ENCODE results near the gene SLC15A1.
"Not testable (repeated sequence)": the region's sequence is repeated elsewhere in the genome, so short reads cannot be mapped to it uniquely, and the experiment has no call there.

The SLC15A1 gene

DNA sequence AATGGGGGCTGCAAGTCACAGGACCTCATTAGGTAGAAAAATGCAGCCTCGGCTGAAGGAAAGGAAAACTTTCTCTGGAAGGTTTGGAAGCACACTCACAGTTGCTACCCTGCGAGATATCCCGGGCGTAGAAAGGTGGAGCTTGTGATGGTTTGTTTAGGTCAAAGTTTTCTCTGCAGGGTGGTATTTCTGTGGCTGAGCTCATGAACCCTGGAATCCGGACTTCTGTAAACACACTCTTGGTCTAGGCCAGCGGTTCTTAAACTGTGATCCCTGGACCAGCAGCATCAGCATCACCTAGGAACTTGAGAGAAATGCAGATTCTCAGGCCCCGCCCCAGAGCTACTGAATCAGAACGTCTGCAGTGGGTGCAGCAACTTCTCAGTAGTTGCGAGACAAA, 3.3 kb upstream of the SLC15A1 start:
- Histone ChIP-seq H3K4me3 (ENCODE audit: insufficient read depth, low read depth, low read length) (no peak overlapping the region), H3K27ac (ENCODE audit: insufficient read depth, low read depth, low read length, poor library complexity, severe bottlenecking) (no peak overlapping the region), H3K9me3 (ENCODE audit: control insufficient read depth, low read length) (no peaks in the 10 kb centered on the region), H3K4me1 (ENCODE audit: control insufficient read depth, insufficient read depth, low read length) (peaks cover 13% of the 10 kb centered on the region), H3K36me3 (ENCODE audit: control insufficient read depth, insufficient read depth, low read length) (no peaks in the 10 kb centered on the region), H3K27me3 (ENCODE audit: control insufficient read depth, insufficient read depth, low read length, poor library complexity, severe bottlenecking) (peaks cover 26% of the 10 kb centered on the region)
- WGBS, 2 experiments, result 92 to 93% methylated on average over 9 of the region's 9 CpGs

DNA sequence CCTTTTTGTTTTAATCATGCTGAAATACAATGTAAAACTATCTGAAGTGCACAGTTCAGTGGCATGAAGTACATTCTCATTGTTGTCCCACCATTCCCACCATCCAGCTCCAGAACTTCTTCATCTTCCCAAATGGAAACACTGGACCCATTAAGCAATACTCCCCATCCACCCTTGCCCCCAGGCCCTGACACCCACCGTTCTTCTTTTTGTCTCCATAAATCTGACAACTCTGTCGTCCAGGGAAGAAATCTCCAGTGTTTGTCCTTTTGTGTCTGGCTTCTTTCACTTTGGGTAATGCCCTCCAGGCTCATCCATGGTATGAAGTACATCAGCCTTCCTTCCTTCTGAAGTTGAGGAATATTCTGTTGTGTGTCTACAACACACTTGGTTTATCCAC, 2.6 kb upstream of the SLC15A1 start:
- Histone ChIP-seq H3K27ac (ENCODE audit: insufficient read depth, low read depth, low read length, poor library complexity, severe bottlenecking) (no peak overlapping the region), H3K4me1 (ENCODE audit: control insufficient read depth, insufficient read depth, low read length) (peaks cover 13% of the 10 kb centered on the region), H3K27me3 (ENCODE audit: control insufficient read depth, insufficient read depth, low read length, poor library complexity, severe bottlenecking) (peaks cover 26% of the 10 kb centered on the region), H3K36me3 (ENCODE audit: control insufficient read depth, insufficient read depth, low read length) (no peaks in the 10 kb centered on the region), H3K9me3 (ENCODE audit: control insufficient read depth, low read length) (no peaks in the 10 kb centered on the region), H3K4me3 (ENCODE audit: insufficient read depth, low read depth, low read length) (no peak overlapping the region)
- WGBS, 2 experiments, result 92% methylated on average over 2 of the region's 2 CpGs

DNA sequence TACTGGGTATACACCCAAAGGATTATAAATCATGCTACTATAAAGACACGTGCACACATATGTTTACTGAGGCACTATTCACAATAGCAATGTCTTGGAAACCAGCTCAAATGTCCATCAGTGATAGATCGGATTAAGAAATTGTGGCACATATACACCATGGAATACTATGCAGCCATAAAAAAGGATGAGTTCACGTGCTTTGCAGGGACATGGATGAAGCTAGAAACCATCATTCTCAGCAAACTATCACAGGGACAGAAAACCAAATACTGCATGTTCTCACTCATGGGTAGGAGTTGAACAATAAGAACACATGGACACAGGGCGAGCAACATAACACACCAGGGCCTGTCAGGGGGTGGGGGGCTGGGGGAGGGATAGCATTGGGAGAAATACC, 2.0 kb upstream of the SLC15A1 start:
- not testable (repeated sequence) for H3K27ac ChIP-seq (ENCODE audit: insufficient read depth, low read depth, low read length, poor library complexity, severe bottlenecking); H3K9me3 ChIP-seq (ENCODE audit: control insufficient read depth, low read length); H3K4me3 ChIP-seq (ENCODE audit: insufficient read depth, low read depth, low read length); H3K36me3 ChIP-seq (ENCODE audit: control insufficient read depth, insufficient read depth, low read length)
- Histone ChIP-seq H3K4me1 (ENCODE audit: control insufficient read depth, insufficient read depth, low read length) (peaks cover 13% of the 10 kb centered on the region), H3K27me3 (ENCODE audit: control insufficient read depth, insufficient read depth, low read length, poor library complexity, severe bottlenecking) (peaks cover 26% of the 10 kb centered on the region)
- WGBS, 2 experiments, result 89 to 95% methylated on average over 4 of the region's 4 CpGs

DNA sequence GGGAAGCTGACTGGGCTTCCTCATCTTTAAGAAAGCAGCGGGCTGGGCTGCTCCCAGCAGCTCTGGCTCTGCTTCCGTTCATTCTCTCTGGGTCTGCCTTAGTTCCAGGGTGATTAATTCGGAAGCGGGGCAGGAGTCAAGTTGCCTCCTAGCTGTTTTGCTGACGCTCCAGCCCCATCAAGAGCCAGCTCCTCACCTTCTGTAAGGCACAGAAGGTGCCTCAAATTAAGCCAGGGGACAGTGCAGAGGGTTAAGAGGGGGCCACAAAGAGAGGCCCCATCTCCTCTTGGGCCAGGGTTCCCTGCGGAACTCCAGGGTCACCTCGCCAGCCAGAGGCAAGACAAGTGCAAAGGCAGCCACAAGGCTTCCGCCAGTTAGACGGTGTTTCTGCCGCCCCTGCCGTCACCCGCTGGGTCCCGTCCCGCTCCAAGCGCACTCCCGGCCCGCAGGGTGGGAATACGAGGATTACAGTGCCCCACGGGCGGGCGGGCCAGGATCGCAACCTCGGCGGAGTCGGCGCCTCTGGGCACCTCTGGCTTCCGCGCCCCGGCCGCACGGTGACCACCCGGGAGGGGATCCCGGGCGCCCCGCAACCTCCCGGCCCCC, 508 bp downstream of the SLC15A1 start:
- Histone ChIP-seq H3K27ac (ENCODE audit: insufficient read depth, low read depth, low read length, poor library complexity, severe bottlenecking) (no peak overlapping the region), H3K27me3 (ENCODE audit: control insufficient read depth, insufficient read depth, low read length, poor library complexity, severe bottlenecking) (peaks cover 26% of the 10 kb centered on the region), H3K4me3 (ENCODE audit: insufficient read depth, low read depth, low read length) (peak overlapping the region; percentile 46), H3K36me3 (ENCODE audit: control insufficient read depth, insufficient read depth, low read length) (no peaks in the 10 kb centered on the region), H3K4me1 (ENCODE audit: control insufficient read depth, insufficient read depth, low read length) (peaks cover 13% of the 10 kb centered on the region), H3K9me3 (ENCODE audit: control insufficient read depth, low read length) (no peaks in the 10 kb centered on the region)
- 4% methylated on average over 36 of the region's 36 CpGs for WGBS, 2 experiments

- peak overlapping the region; percentile 46 for H3K4me3 ChIP-seq (ENCODE audit: insufficient read depth, low read depth, low read length)
- H3K27me3 ChIP-seq (ENCODE audit: control insufficient read depth, insufficient read depth, low read length, poor library complexity, severe bottlenecking), result peaks cover 26% of the 10 kb centered on the region
- WGBS, 2 experiments, result 49 to 50% methylated on average over 8 of the region's 8 CpGs
- H3K27ac ChIP-seq (ENCODE audit: insufficient read depth, low read depth, low read length, poor library complexity, severe bottlenecking), result no peak overlapping the region
- H3K36me3 ChIP-seq (ENCODE audit: control insufficient read depth, insufficient read depth, low read length), result no peaks in the 10 kb centered on the region
- H3K4me1 ChIP-seq (ENCODE audit: control insufficient read depth, insufficient read depth, low read length), result peaks cover 13% of the 10 kb centered on the region
- no peaks in the 10 kb centered on the region for H3K9me3 ChIP-seq (ENCODE audit: control insufficient read depth, low read length)
Observed at GRCh38 chr13:98751367-98751782, 1.1 kb downstream of the SLC15A1 start.

GRCh38 chr13:98749501-98749900, 3.0 kb downstream of the SLC15A1 start:
- Histone ChIP-seq H3K36me3 (ENCODE audit: control insufficient read depth, insufficient read depth, low read length) (no peaks in the 10 kb centered on the region), H3K27me3 (ENCODE audit: control insufficient read depth, insufficient read depth, low read length, poor library complexity, severe bottlenecking) (peaks cover 26% of the 10 kb centered on the region), H3K27ac (ENCODE audit: insufficient read depth, low read depth, low read length, poor library complexity, severe bottlenecking) (no peak overlapping the region), H3K4me3 (ENCODE audit: insufficient read depth, low read depth, low read length) (no peak overlapping the region), H3K9me3 (ENCODE audit: control insufficient read depth, low read length) (no peaks in the 10 kb centered on the region), H3K4me1 (ENCODE audit: control insufficient read depth, insufficient read depth, low read length) (peaks cover 13% of the 10 kb centered on the region)
- 63% methylated on average over 3 of the region's 3 CpGs for WGBS, 2 experiments

DNA sequence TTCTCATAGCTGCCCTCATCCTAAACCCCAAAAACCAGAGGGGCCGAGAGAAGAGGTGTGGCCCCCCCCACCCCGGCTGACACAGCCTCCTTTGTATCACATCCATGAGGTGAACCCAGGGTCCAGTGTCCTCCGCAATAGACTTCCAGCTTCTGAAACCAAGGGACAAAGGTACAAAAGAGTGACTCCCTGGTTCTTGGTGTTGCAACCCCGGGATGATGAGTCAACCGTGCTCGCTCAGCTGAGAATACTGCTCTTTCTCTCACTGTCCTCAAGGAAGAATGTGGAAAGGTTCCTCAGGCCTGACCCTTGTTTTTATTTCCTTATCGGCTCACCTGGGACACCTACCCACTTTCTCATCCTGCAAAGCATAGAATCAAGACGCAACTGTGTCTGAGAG, 5.5 kb downstream of the SLC15A1 start:
- no peaks in the 10 kb centered on the region for H3K9me3 ChIP-seq (ENCODE audit: control insufficient read depth, low read length)
- H3K4me3 ChIP-seq (ENCODE audit: insufficient read depth, low read depth, low read length), result no peak overlapping the region
- peaks cover 6% of the 10 kb centered on the region for H3K4me1 ChIP-seq (ENCODE audit: control insufficient read depth, insufficient read depth, low read length)
- H3K27ac ChIP-seq (ENCODE audit: insufficient read depth, low read depth, low read length, poor library complexity, severe bottlenecking), result no peak overlapping the region
- H3K27me3 ChIP-seq (ENCODE audit: control insufficient read depth, insufficient read depth, low read length, poor library complexity, severe bottlenecking), result peaks cover 12% of the 10 kb centered on the region
- 92 to 96% methylated on average over 8 of the region's 8 CpGs for WGBS, 2 experiments
- no peaks in the 10 kb centered on the region for H3K36me3 ChIP-seq (ENCODE audit: control insufficient read depth, insufficient read depth, low read length)

GRCh38 chr13:98743377-98743776, 9.1 kb downstream of the SLC15A1 start:
- H3K36me3 ChIP-seq (ENCODE audit: control insufficient read depth, insufficient read depth, low read length), result no peaks in the 10 kb centered on the region
- no peaks in the 10 kb centered on the region for H3K9me3 ChIP-seq (ENCODE audit: control insufficient read depth, low read length)
- H3K4me1 ChIP-seq (ENCODE audit: control insufficient read depth, insufficient read depth, low read length), result no peaks in the 10 kb centered on the region
- no peak overlapping the region for H3K27ac ChIP-seq (ENCODE audit: insufficient read depth, low read depth, low read length, poor library complexity, severe bottlenecking)
- 93 to 95% methylated on average over 2 of the region's 2 CpGs for WGBS, 2 experiments
- H3K27me3 ChIP-seq (ENCODE audit: control insufficient read depth, insufficient read depth, low read length, poor library complexity, severe bottlenecking), result no peaks in the 10 kb centered on the region
- H3K4me3 ChIP-seq (ENCODE audit: insufficient read depth, low read depth, low read length), result no peak overlapping the region

DNA sequence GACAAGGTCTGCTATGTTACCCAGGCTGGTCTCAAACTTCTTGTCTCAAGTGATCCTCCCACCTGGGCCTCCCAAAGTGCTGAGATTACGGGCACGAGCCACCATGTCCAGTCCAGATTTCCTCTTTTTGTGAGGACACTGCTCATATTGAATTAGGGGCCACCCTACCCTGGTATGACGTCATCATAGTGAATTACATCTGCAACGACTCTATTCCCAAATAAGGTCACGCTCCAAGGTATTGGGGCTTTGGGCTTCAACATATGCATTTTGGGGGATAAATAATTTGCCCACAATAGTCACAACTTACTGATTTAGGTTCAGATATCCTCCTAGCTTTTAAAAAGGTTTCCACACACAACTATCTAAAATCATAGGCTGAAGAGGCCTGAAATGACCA, 9.5 kb downstream of the SLC15A1 start:
- WGBS, 2 experiments, result 92 to 95% methylated on average over 5 of the region's 5 CpGs
- H3K4me3 ChIP-seq (ENCODE audit: insufficient read depth, low read depth, low read length), result no peak overlapping the region
- H3K27ac ChIP-seq (ENCODE audit: insufficient read depth, low read depth, low read length, poor library complexity, severe bottlenecking), result no peak overlapping the region
- H3K9me3 ChIP-seq (ENCODE audit: control insufficient read depth, low read length), result no peaks in the 10 kb centered on the region
- H3K4me1 ChIP-seq (ENCODE audit: control insufficient read depth, insufficient read depth, low read length), result no peaks in the 10 kb centered on the region
- H3K36me3 ChIP-seq (ENCODE audit: control insufficient read depth, insufficient read depth, low read length), result no peaks in the 10 kb centered on the region
- H3K27me3 ChIP-seq (ENCODE audit: control insufficient read depth, insufficient read depth, low read length, poor library complexity, severe bottlenecking), result no peaks in the 10 kb centered on the region

GRCh38 chr13:98741741-98742435, 10.6 kb downstream of the SLC15A1 start:
- 92 to 93% methylated on average over 13 of the region's 14 CpGs for WGBS, 2 experiments

More at GRCh38 chr13:98741741-98742435, 10.6 kb downstream of the SLC15A1 start:
- Histone ChIP-seq H3K9me3 (ENCODE audit: control insufficient read depth, low read length) (no peaks in the 10 kb centered on the region), H3K4me3 (ENCODE audit: insufficient read depth, low read depth, low read length) (no peak overlapping the region), H3K4me1 (ENCODE audit: control insufficient read depth, insufficient read depth, low read length) (no peaks in the 10 kb centered on the region), H3K36me3 (ENCODE audit: control insufficient read depth, insufficient read depth, low read length) (no peaks in the 10 kb centered on the region), H3K27me3 (ENCODE audit: control insufficient read depth, insufficient read depth, low read length, poor library complexity, severe bottlenecking) (no peaks in the 10 kb centered on the region), H3K27ac (ENCODE audit: insufficient read depth, low read depth, low read length, poor library complexity, severe bottlenecking) (no peak overlapping the region)

Measured in ectodermal cell (in vitro differentiated cells).